Measurements from ENCODE around the gene LRRN4.
"Not testable (repeated sequence)": the region's sequence is repeated elsewhere in the genome, so short reads cannot be mapped to it uniquely, and the experiment has no call there.

DNA sequence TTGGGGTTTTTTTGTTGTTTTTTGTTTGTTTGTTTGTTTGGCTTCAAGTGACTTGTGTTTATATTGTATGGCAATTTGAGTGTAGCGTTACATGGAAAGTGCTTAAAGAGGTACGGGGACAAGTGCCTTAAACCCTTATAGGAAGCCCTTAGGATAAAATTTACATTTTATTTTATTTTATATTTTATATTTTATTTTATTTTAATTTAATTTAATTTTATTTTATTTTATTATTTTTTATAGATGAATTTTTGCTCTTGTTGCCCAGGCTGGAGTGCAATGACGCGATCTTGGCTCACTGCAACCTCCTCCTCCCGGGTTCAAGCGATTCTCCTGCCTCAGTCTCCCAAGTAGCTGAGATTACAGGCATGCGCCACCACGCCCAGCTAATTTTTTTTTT, 21.0 kb downstream of the LRRN4 start:
- TF ChIP-seq, protein P1, sequence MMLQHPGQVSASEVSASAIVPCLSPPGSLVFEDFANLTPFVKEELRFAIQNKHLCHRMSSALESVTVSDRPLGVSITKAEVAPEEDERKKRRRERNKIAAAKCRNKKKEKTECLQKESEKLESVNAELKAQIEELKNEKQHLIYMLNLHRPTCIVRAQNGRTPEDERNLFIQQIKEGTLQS (IDR thresholded peaks at IDR 0.05): not testable (repeated sequence)
- TF ChIP-seq CTCF (IDR thresholded peaks at IDR 0.05; ENCODE audit: low read depth, low read length, missing input control); SP1 (IDR thresholded peaks at IDR 0.05); FOXA1 (IDR thresholded peaks at IDR 0.05); MAX (IDR thresholded peaks at IDR 0.05); TAF1 (conservative IDR thresholded peaks at IDR 0.05); GABPA (IDR thresholded peaks at IDR 0.05 in 1 of 2, conservative IDR thresholded peaks at IDR 0.05 in 1 of 2); JUND (IDR thresholded peaks at IDR 0.05); REST (IDR thresholded peaks at IDR 0.05); RXRA (IDR thresholded peaks at IDR 0.05); RAD21 (IDR thresholded peaks at IDR 0.05); YY1 (IDR thresholded peaks at IDR 0.05): not testable (repeated sequence)

All from liver (tissue), 3 donors.